Measurements from ENCODE around the gene APEH.
"Not testable (repeated sequence)": the region's sequence is repeated elsewhere in the genome, so short reads cannot be mapped to it uniquely, and the experiment has no call there.

APEH gene

GRCh38 chr3:49694409-49695070 lies 20.4 kb downstream of the APEH start:
- DNase-seq, result not testable (repeated sequence)

- DNase-seq, result not testable (repeated sequence)
These were observed 21.3 kb downstream of the APEH start for GRCh38 chr3:49695350-49696015.

- no peak for DNase-seq
These were observed 25.3 kb downstream of the APEH start for GRCh38 chr3:49699281-49699979.

GRCh38 chr3:49700014-49700413 lies 25.9 kb downstream of the APEH start:
- DNase-seq, result no peak

GRCh38 chr3:49700453-49701128 lies 26.4 kb downstream of the APEH start:
- DNase-seq, result no peak

- DNase-seq, result no peak
These were observed 27.4 kb downstream of the APEH start for GRCh38 chr3:49701388-49702077.

- DNase-seq, result no peak
These were observed 28.5 kb downstream of the APEH start for GRCh38 chr3:49702672-49703071.

GRCh38 chr3:49703443-49703927 lies 29.3 kb downstream of the APEH start:
- no peak for DNase-seq

- DNase-seq, result no peak
These were observed 29.8 kb downstream of the APEH start for GRCh38 chr3:49703956-49704355.

GRCh38 chr3:49704629-49705028 lies 30.5 kb downstream of the APEH start:
- no peak for DNase-seq

GRCh38 chr3:49705390-49705960 lies 31.3 kb downstream of the APEH start:
- no peak for DNase-seq

- no peak for DNase-seq
These were observed 32.4 kb downstream of the APEH start for GRCh38 chr3:49706456-49707112.

GRCh38 chr3:49707113-49707480 lies 32.9 kb downstream of the APEH start:
- DNase-seq, result no peak

- DNase-seq, result no peak
These were observed 35.7 kb downstream of the APEH start for GRCh38 chr3:49709852-49710251.

GRCh38 chr3:49711489-49711888 lies 37.3 kb downstream of the APEH start:
- no peak for DNase-seq

- no peak for DNase-seq
These were observed 38.0 kb downstream of the APEH start for GRCh38 chr3:49712166-49712565.

GRCh38 chr3:49712631-49713317 lies 38.6 kb downstream of the APEH start:
- DNase-seq, result no peak

GRCh38 chr3:49713336-49714105 lies 39.4 kb downstream of the APEH start:
- DNase-seq, result no peak

- DNase-seq, result no peak
These were observed 40.8 kb downstream of the APEH start for GRCh38 chr3:49714728-49715550.

All from GOT3 (cell line).